GM06990 (cell line): Measurements from ENCODE around the gene MAPK8IP1.

Experiments used
- DNase-seq: peaks from one replicate; pipeline ENCODE4 v3.0.0-alpha.2; 2011; ENCODE audit not compliant: insufficient read length; ENCODE audit errors: extremely low read depth
- H3K27me3 ChIP-seq: replicated peaks from 2 replicates; pipeline ENCODE4 v1.6.0; 2011; ENCODE audit warnings: low read length; ENCODE audit not compliant: control insufficient read depth, insufficient read depth
- H3K36me3 ChIP-seq: 2 replicates; pipeline ENCODE4 v1.5.1; 2011; ENCODE audit warnings: low read length; ENCODE audit not compliant: control insufficient read depth, insufficient read depth
- H3K4me3 ChIP-seq: replicated peaks from 2 replicates; pipeline ENCODE4 v1.5.1; 2011; ENCODE audit warnings: low read depth, mild to moderate bottlenecking, control low read depth, low read length
- CTCF ChIP-seq: IDR thresholded peaks from 2 replicates; pipeline ENCODE4 v1.5.1; 2011; ENCODE audit warnings: low read length, control low read depth, mild to moderate bottlenecking, inconsistent platforms; ENCODE audit not compliant: insufficient read depth, poor library complexity, severe bottlenecking

MAPK8IP1 gene

DNA sequence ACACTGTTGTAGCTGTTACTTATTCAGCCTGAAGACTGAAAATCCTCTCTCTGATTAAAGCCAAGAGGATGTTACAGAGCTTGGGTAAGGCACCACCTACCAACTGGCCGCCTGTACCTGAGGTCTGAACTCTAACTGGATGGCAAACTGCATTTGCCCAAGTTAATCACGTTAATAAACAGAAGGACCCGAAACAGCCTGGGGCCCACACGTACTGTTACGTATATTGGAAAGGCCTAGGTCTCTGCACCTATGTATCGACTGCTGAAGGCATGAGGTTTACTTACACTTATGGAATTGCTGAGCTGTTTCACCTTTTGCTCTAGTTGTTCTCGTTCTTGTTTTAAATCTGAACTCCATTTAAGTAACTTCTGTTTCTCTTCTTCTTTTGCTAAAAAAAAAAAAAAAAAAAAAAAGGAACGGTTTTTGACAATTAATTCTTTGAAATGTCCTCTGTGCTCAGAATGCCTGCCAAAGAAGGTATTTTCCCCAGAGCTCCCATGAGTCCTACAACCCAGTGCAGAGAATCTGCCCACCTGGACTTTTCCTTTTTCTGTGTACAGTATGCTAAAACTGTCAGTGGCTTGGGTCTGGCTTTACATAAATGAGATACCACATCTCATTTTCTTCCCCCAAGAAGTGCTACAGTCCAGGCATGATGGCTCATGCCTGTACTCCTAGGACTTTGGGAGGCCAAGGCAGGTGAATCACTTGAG lies 50.1 kb downstream of the MAPK8IP1 start:
- DNase-seq: no peak
- Histone ChIP-seq H3K4me3 (no peak overlapping the region), H3K27me3 (no peaks in the 10 kb centered on the region), H3K36me3 (peaks cover 8% of the 10 kb centered on the region)
- TF ChIP-seq CTCF: no peak

- Histone ChIP-seq H3K4me3 (no peak overlapping the region), H3K36me3 (peaks cover 8% of the 10 kb centered on the region), H3K27me3 (no peaks in the 10 kb centered on the region)
- no peak for DNase-seq
- no peak for TF ChIP-seq CTCF
These were observed 51.1 kb downstream of the MAPK8IP1 start for GRCh38 chr11:45936511-45937054.

GRCh38 chr11:45937916-45938315 lies 52.5 kb downstream of the MAPK8IP1 start:
- no peak overlapping the region for H3K4me3 ChIP-seq
- TF ChIP-seq CTCF: no peak
- no peak for DNase-seq

DNA sequence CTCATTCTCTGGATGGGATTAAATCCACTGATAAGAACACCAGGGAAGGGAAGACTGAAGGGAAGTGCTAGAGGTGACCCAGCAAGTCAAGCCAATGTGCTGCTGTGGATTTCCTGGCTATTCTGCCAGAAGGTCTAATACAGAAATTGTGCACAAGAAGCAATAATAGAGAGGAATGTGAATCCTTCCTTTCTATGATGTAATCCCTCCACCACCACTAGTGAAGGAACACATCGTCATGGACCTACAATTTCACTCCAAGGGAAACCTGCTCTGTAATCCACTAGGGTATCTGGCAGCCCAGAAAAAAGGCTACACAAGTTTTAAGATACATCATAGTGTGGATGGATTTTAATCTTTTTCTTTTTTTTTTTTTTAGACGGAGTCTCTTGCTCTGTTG lies 54.4 kb downstream of the MAPK8IP1 start:
- DNase-seq: no peak
- no peak overlapping the region for H3K4me3 ChIP-seq
- peaks cover 3% of the 10 kb centered on the region for H3K36me3 ChIP-seq
- H3K27me3 ChIP-seq: no peaks in the 10 kb centered on the region
- no peak for TF ChIP-seq CTCF

More at GRCh38 chr11:45937916-45938315, 52.5 kb downstream of the MAPK8IP1 start:
- Histone ChIP-seq H3K36me3 (peaks cover 7% of the 10 kb centered on the region), H3K27me3 (no peaks in the 10 kb centered on the region)

- Histone ChIP-seq H3K27me3 (no peaks in the 10 kb centered on the region), H3K36me3 (no peaks in the 10 kb centered on the region; the same call in none of the 2 replicates), H3K4me3 (no peak overlapping the region)
- no peak for TF ChIP-seq CTCF
- DNase-seq: no peak
These were observed 55.8 kb downstream of the MAPK8IP1 start for GRCh38 chr11:45941285-45941684.

DNA sequence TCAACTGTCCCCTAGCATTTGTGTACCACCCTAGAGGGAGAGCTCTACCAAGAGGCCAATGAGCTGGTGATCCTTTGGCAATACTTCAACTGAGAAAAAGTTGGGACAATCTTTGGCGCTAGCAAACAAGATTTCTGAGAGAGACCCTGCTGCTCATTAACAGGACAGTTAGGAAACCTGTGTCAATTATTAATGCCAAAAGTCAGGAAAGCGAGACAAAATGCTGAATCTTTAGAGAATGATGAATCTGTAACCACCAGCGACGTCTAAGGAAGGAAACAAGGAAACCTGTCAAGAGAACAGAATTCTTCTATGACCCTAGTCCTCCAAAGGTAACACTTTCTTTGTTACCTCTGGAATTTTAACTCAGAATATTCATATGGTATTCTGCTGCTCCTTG lies 56.9 kb downstream of the MAPK8IP1 start:
- Histone ChIP-seq H3K36me3 (no peaks in the 10 kb centered on the region; the same call in none of the 2 replicates), H3K27me3 (no peaks in the 10 kb centered on the region), H3K4me3 (no peak overlapping the region)
- no peak for TF ChIP-seq CTCF
- DNase-seq: no peak
